Ammon's horn (tissue), 1 donor: ENCODE data around the gene POLR2C.
"Not testable (repeated sequence)": the region's sequence is repeated elsewhere in the genome, so short reads cannot be mapped to it uniquely, and the experiment has no call there.

Experiments
- DNase-seq: peaks from one replicate; pipeline ENCODE4 v3.0.0-alpha.2; 2016; ENCODE audit warnings: low spot score

Gene POLR2C

GRCh38 chr16:57479976-57480753 lies 17.7 kb downstream of the POLR2C start:
- no peak for DNase-seq

- no peak for DNase-seq
These were observed 18.3 kb downstream of the POLR2C start for GRCh38 chr16:57480754-57481230.

DNA sequence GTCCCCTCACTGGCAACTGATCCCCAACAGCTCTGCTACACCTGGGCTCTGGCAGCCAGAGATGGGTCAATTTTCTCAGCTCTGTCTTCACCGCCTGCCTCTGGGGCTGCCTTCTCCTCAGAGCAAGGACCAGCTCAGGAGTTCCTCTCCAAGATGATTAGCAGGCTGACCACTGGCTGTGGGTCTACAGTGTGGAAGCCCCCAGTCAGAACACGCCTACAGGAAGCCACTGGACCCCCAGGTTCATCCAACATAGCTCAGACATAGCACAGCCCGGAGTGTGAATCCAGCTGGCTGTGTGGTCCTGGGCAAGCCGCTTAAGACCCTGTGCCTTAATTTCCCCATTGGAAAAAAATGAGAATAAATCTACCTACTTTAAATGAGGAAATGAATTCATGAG lies 18.9 kb downstream of the POLR2C start:
- DNase-seq, result no peak

DNA sequence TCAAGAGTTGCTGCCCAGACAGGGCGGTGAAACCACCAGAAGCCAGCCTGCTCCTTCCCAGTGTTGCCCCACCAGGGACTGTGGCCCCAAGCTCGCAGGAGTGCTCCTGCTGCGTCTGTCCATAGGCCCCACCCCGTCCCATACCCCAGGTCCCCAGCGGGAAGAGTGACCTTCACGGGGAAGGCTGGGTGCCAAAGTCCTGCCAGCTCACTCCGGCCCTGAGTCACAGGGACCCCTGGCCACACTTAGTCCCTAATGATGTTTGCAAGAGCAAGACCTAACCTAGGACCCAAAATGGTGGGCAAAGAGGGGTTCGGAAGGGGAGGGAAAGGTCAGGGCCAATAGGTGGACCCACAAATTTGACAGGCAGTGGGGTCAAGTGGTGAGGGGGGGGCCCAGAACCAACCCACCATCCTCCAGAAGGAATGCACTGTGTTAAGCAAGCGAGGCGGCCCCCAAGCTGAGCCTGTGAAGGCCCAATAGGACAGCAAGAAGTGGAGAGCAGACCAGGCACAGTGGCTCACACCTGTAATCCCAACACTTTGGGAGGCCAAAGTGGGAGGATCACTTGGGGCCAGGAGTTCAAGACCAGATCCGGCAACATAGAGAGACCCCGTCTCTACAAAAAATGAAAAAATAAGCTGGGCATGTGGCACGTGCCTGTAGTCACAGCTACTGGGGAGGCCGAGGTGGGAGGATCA lies 20.5 kb downstream of the POLR2C start:
- DNase-seq, result no peak

DNA sequence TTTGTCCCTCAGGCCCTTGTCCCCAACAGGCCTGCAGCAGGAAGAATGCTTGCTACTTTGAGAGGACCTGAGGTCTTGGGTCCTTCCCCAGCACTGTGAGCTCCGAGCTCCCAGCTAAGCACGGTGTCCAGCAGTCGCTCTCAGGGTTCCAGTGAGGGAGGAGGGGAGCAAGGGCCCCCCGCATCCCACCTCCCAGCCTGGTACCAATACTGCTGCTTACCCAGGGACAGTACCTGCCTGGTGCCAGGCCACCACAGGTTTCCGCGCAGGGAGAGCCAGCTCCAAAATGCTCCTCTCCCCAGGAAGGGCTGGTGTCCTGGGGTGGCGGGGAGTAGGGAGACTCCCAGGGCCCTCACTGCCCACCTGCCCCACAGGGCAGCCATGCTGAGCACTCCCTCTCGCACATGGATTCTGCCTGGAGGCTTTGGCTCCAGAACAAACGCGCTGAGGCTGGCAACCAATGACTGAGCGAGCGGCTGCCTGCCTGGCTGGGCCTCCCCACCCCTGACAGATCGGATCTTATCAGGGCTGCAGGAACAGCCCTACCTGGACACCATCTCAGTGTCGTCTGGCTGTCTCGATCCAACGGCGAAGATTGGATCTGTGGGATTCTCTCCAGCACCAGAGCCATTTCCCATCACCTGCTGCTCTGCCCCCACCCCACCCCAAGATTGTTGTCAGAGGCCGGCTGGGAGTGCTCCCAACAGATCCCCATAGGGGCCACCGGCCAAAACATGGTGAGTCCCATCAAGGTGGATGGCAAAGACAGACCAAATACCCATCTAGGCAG lies 21.4 kb downstream of the POLR2C start:
- no peak for DNase-seq

DNA sequence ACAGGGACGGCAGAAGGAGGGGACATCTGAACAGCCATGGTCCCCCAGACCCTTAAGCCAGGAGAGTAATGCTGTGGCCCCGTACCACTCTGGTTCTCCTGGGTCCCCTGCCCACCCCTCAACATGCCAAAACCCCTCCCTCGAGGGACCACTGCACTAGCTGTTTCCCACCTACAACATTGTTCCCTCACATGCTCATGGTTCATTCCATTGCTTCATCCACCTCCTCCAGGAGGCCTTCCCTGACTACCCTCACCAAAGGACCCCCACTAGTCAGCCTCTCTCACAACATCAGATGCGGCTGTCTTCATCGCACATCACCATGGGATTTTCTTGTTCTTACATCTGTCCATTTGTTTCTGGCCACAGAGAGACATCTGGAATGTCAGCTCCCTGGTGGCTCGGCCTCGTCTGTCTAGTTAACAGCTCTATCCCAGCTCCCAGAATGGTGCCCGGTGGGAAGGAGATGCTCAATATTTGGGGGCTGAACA lies 22.1 kb downstream of the POLR2C start:
- DNase-seq, result no peak

- no peak for DNase-seq
These were observed 22.8 kb downstream of the POLR2C start for GRCh38 chr16:57485091-57485915.

- peak; percentile 71 for DNase-seq
These were observed 23.7 kb downstream of the POLR2C start, which contains the start of gene DOK4 for GRCh38 chr16:57485916-57486857. DOK4 (minus strand) TSS chr16:57486493; CDS start chr16:57479507, 6,986 bp downstream.

- DNase-seq, result no peak
These were observed 24.7 kb downstream of the POLR2C start for GRCh38 chr16:57486858-57487834.

DNA sequence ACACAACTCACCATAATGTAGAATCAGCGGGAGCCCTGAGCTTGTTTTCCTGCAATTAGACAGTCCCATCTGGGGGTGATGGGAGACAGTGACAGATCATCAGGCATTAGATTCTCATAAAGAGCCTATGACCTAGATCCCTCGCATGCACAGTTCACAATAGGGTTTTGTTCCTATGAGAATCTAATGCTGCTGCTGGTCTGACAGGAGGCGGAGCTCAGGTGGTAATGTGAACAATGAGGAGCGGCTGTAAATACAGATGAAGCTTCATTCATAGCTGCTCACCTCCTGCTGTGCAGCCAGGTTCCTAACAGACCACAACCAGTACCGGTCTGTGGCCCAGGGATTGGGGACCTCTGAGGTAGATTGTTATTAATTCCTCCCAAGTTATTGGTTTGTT lies 26.8 kb downstream of the POLR2C start:
- no peak for DNase-seq

- no peak for DNase-seq
These were observed 31.3 kb downstream of the POLR2C start for GRCh38 chr16:57493767-57494166.

- no peak for DNase-seq
These were observed 34.6 kb downstream of the POLR2C start for GRCh38 chr16:57497121-57497520.

DNA sequence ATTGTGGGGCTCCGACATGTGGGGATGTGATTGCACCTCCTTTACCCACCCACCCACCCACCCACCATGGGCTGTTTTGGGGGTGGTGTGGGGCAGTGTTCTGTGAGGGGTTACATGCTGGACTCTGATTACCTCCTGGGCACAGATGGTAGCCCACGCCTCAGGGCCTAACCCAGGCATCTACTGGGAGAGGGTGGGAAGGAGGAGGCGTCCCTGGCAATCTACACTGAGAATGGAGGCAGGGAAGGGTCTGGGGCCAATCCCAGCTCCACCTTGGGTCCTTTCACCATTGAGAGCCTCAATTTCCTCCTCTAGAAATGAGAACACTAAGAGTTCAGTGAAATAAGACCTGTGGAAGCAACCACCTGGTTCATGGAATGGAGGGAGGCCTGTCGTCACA lies 35.6 kb downstream of the POLR2C start:
- DNase-seq, result no peak

GRCh38 chr16:57499941-57500340 lies 37.5 kb downstream of the POLR2C start:
- DNase-seq, result not testable (repeated sequence)

DNA sequence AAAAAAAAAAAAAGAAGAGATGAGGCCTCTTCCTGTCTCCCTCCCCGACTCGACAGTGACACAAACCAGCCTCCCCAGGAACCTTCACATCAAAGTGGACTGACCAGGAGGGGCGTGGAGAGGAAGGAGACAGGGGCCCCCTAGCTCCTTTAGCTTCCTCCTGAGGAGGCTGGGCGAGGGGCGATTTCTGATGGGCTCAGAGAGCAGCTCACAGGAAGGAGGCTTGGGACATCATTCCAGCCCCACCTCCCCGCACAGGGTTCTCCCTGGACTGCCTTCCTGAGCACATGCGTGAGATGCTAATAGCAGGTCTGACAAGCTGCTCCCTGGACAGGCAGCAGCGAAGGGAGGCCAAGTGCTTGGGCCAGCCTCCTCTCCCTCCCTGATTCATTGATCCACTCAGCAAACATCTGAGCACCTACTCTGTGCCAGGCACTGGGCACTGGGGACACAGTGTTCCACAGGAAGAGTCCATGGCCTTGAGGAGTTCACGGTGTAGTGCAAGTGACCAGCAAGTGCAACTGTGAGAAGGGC lies 38.2 kb downstream of the POLR2C start:
- no peak for DNase-seq

- DNase-seq, result no peak
These were observed 39.0 kb downstream of the POLR2C start for GRCh38 chr16:57501492-57501891.

DNA sequence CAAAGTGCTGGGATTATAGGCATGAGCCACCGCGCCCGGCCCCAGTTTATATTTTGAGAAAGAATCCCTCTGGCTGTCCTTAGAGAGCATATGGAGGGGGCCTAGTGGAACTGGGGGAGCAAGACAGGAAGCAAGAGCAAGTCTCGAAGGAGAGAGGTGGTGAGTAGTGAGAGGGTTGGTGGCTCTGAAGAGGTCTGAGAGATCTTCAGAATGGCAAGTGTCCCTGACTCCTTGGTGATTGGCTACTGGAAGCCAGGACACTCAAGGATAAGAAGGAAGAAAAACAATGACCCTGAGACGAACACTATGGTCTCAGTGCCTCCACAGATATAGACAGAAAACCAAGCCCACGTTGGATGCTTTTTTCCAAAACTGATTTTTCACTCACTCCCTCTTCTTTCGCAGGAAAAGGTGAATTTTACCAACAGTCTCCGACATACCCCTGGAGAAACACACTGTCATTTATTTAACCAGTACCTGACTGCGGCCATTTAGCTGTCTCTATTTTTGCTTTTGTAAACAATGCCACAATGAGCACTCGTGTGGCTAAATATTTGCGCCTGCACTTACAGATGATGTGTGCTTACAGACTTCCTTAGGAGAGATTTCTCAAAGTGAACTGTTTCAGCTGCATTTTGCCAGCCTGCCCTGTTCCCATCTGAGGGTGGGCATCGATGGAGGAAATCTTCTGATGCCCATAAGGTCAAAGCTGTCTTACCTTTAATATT lies 39.7 kb downstream of the POLR2C start:
- DNase-seq, result no peak

GRCh38 chr16:57503366-57503765 lies 40.9 kb downstream of the POLR2C start:
- no peak for DNase-seq
